GM23338 (cell line): ENCODE data around the gene RNF223. TPM values are rescaled to one million over a fixed set of nuclear protein-coding genes. Genes with fewer than 3 reads are reported as not detected.

ENCODE experiments used
- ATAC-seq: fragments of 200-7000 bp; cut with Tn5 transposase; 3 replicates; pipeline ENCODE4 v1.9.1; 2020
- DNase-seq: peaks from one replicate; pipeline ENCODE4 v3.0.0-alpha.2; 2015; ENCODE audit warnings: low spot score
- H2AFZ ChIP-seq: fragments of 200-600 bp; sonication (generic); 2 replicates; pipeline ENCODE4 v1.8.0; 2016; ENCODE audit warnings: antibody characterized with exemption, mild to moderate bottlenecking, moderate library complexity
- H3F3A ChIP-seq: fragments of 200-600 bp; sonication (generic); replicated peaks from 2 replicates; pipeline ENCODE4 v1.8.0; 2017; ENCODE audit warnings: antibody characterized with exemption, mixed run types, low read depth
- H3K27ac ChIP-seq: fragments of 200-600 bp; sonication (generic); 2 replicates; pipeline ENCODE4 v1.6.1; 2016; ENCODE audit warnings: low read depth
- H3K27me3 ChIP-seq: fragments of 200-600 bp; sonication (generic); 2 replicates; pipeline ENCODE4 v1.8.0; 2016; ENCODE audit warnings: mild to moderate bottlenecking, mixed run types, moderate library complexity; ENCODE audit not compliant: insufficient read depth
- H3K36me3 ChIP-seq: fragments of 200-600 bp; sonication (generic); 2 replicates; pipeline ENCODE4 v1.8.0; 2016; ENCODE audit warnings: mild to moderate bottlenecking; ENCODE audit not compliant: insufficient read depth
- H3K4me1 ChIP-seq: fragments of 200-600 bp; sonication (generic); 2 replicates; pipeline ENCODE4 v1.8.0; 2016; ENCODE audit warnings: mild to moderate bottlenecking, moderate library complexity; ENCODE audit not compliant: insufficient read depth
- H3K4me2 ChIP-seq: fragments of 200-600 bp; sonication (generic); 2 replicates; pipeline ENCODE4 v1.7.1; 2017; ENCODE audit warnings: mixed run types
- H3K4me3 ChIP-seq: fragments of 200-600 bp; sonication (generic); 2 replicates; pipeline ENCODE4 v1.6.1; 2016; ENCODE audit warnings: mixed run types
- H3K79me2 ChIP-seq: fragments of 200-600 bp; sonication (generic); replicated peaks from 2 replicates; pipeline ENCODE4 v1.8.0; 2017; ENCODE audit warnings: mild to moderate bottlenecking; ENCODE audit not compliant: insufficient read depth
- H3K9me2 ChIP-seq: fragments of 200-600 bp; sonication (generic); 2 replicates; pipeline ENCODE4 v1.8.0; 2017; ENCODE audit not compliant: insufficient read depth
- H4K20me1 ChIP-seq: fragments of 200-600 bp; sonication (generic); replicated peaks from 2 replicates; pipeline ENCODE4 v1.8.0; 2017; ENCODE audit warnings: mild to moderate bottlenecking; ENCODE audit not compliant: insufficient read depth
- H3K27ac Mint-ChIP-seq: 2 replicates; pipeline ENCODE4 v1.8.0; 2020; ENCODE audit warnings: inconsistent platforms, mild to moderate bottlenecking, moderate library complexity, mixed read lengths
- H3K27me3 Mint-ChIP-seq: 3 replicates; pipeline ENCODE4 v1.8.0; 2022; ENCODE audit warnings: low read depth, mild to moderate bottlenecking, moderate library complexity, mixed read lengths, inconsistent platforms; ENCODE audit not compliant: insufficient read depth, poor library complexity
- H3K36me3 Mint-ChIP-seq: 3 replicates; pipeline ENCODE4 v1.8.0; 2021; ENCODE audit warnings: low read depth, mild to moderate bottlenecking, inconsistent platforms, moderate library complexity, mixed read lengths
- H3K4me1 Mint-ChIP-seq: 3 replicates; pipeline ENCODE4 v1.8.0; 2020; ENCODE audit warnings: mild to moderate bottlenecking, inconsistent platforms, mixed read lengths
- H3K4me3 Mint-ChIP-seq: 3 replicates; pipeline ENCODE4 v1.8.0; 2021; ENCODE audit warnings: moderate library complexity, mild to moderate bottlenecking, inconsistent platforms, mixed read lengths
- H3K9me3 Mint-ChIP-seq: 3 replicates; pipeline ENCODE4 v1.8.0; 2020; ENCODE audit warnings: moderate library complexity, mild to moderate bottlenecking, inconsistent platforms, mixed read lengths
- CREB1 ChIP-seq: fragments of 250-450 bp; sonication (Bioruptor Pico); IDR thresholded peaks from 2 replicates; pipeline ENCODE4 v1.5.0; 2020; ENCODE audit warnings: low read depth, mild to moderate bottlenecking, moderate library complexity
- EZH2 ChIP-seq: fragments of 200-600 bp; sonication (generic); IDR thresholded peaks from one replicate; pipeline ENCODE4 v1.8.0; 2017; ENCODE audit warnings: antibody characterized with exemption, mild to moderate bottlenecking, low read depth; ENCODE audit not compliant: unreplicated experiment
- EZH2phosphoT487 ChIP-seq: fragments of 200-600 bp; sonication (generic); IDR thresholded peaks from one replicate; pipeline ENCODE4 v1.8.1; 2018; ENCODE audit warnings: antibody characterized with exemption; ENCODE audit not compliant: unreplicated experiment
- JUNB ChIP-seq: IDR thresholded peaks from one replicate; pipeline ENCODE4 v1.6.1; 2016; ENCODE audit warnings: antibody characterized with exemption; ENCODE audit not compliant: unreplicated experiment
- NANOG ChIP-seq: IDR thresholded peaks from 2 replicates; pipeline ENCODE4 v1.6.1; 2016; ENCODE audit warnings: antibody characterized with exemption, borderline replicate concordance
- POLR2AphosphoS5 ChIP-seq: IDR thresholded peaks from 2 replicates; pipeline ENCODE4 v1.6.1; 2016; ENCODE audit warnings: antibody characterized with exemption, low read depth
- STAT1 ChIP-seq: IDR thresholded peaks from one replicate; pipeline ENCODE4 v1.6.1; 2016; ENCODE audit warnings: antibody characterized with exemption; ENCODE audit not compliant: unreplicated experiment
- ZNF114 ChIP-seq: fragments of 250-450 bp; sonication (Bioruptor Pico); IDR thresholded peaks from 2 replicates; pipeline ENCODE4 v1.5.0; 2020; ENCODE audit warnings: mild to moderate bottlenecking, moderate library complexity
- ZNF331 ChIP-seq: fragments of 250-450 bp; sonication (Bioruptor Pico); IDR thresholded peaks from 2 replicates; pipeline ENCODE4 v1.5.0; 2020; ENCODE audit warnings: low read depth, mild to moderate bottlenecking, moderate library complexity
- polyA plus RNA-seq: library from polyadenylated mRNA; unstranded; fragments of >200 nt; fragmentation: Nextera tagmentation; extraction: Ambion mirVana; gene quantifications from 2 replicates; pipeline ENCODE4 v1.2.1, GENCODE V29; 2016
- total RNA-seq: library from RNA; depleted of rRNA; stranded (reverse); fragments of >200 nt; shearing (Covaris generic); gene quantifications from 2 replicates; pipeline ENCODE4 v1.2.3, GENCODE V29; 2014
- TF ChIP-seq, protein P1 (sequence below): IDR thresholded peaks from one replicate; pipeline ENCODE4 v1.6.1; 2018; ENCODE audit warnings: antibody characterized with exemption; ENCODE audit not compliant: unreplicated experiment
- TF ChIP-seq, protein P2 (sequence below), 2 experiments: fragments of 200-600 bp in 1 of 2; sonication (generic) in 1 of 2; conservative IDR thresholded peaks; 2 replicates each; pipeline versions ENCODE4 v1.5.1 to v1.6.1; 2016 to 2017; ENCODE audit warnings: antibody characterized with exemption in 2 of 2, low read depth in 2 of 2, mild to moderate bottlenecking in 2 of 2, moderate library complexity in 1 of 2
- TF ChIP-seq, protein P3 (sequence below): fragments of 250-450 bp; sonication (Bioruptor Pico); IDR thresholded peaks from 2 replicates; pipeline ENCODE4 v1.5.0; 2020; ENCODE audit warnings: mild to moderate bottlenecking, moderate library complexity
- TF ChIP-seq, protein P4 (sequence below): IDR thresholded peaks from 2 replicates; pipeline ENCODE4 v1.6.1; 2016; ENCODE audit warnings: antibody characterized with exemption

The RNF223 gene
- total and polyA plus RNA-seq, 2 experiments from 2014 or later: not detected

DNA sequence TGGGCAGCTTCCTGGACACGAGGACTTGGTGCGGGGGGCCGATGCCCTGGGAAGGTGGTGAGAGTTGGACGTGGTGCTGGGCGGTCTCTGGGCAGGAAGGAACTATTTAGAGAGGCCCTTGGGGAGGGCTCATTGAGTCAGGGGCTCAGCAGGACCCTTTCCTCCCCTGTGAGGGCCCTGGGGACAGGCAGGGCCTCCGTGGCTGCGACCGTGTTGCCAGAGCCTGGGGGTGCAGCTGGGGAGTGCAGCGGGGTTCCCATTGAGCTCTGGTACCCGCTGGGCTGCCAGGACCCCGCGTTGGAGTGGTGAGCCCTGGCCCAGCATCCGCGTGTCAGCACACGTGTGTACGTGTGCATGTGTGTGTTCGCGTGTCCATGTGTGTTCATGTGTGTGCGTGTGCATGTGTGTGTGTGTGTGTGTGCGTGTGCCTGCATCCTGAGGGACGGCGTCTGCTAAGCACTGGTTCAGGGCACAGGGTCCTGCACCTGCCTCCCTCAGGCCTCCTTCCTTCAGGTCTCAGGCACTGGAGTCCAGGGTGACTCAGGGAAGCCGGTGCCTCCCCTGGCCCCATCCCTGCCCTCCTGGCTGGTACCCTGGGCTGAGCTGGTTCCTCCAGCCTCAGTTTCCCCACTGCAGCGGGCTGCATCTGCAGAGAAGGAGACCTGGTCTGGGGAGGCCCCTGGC, 10.7 kb downstream of the RNF223 start:
- Mint-ChIP-seq H3K36me3 (no peaks in the 10 kb centered on the region), H3K27ac (no peak overlapping the region), H3K4me3 (no peak overlapping the region), H3K4me1 (peaks cover under 1% of the 10 kb centered on the region; the same call in 1 of the 3 replicates), H3K27me3 (peaks cover 41% of the 10 kb centered on the region), H3K9me3 (no peaks in the 10 kb centered on the region)
- H3K27me3 ChIP-seq: peaks cover 45% of the 10 kb centered on the region
- no peaks in the 10 kb centered on the region for H3K79me2 ChIP-seq
- no peak overlapping the region for H3K4me3 ChIP-seq
- no peak overlapping the region for H3K27ac ChIP-seq
- H3K4me1 ChIP-seq: peaks cover 11% of the 10 kb centered on the region; the same call in 1 of the 2 replicates
- no peak for DNase-seq
- H2AFZ ChIP-seq: no peak overlapping the region
- no peaks in the 10 kb centered on the region for H3K9me2 ChIP-seq
- no peaks in the 10 kb centered on the region for H3K36me3 ChIP-seq
- no peaks in the 10 kb centered on the region; the same call in 1 of the 2 replicates for H4K20me1 ChIP-seq
- H3K4me2 ChIP-seq: no peak overlapping the region
- no peak for ATAC-seq
- 0 out of 2 replicates have a peak, but pooled peaks cover 5% of the 10 kb centered on the region for H3F3A ChIP-seq
- TF ChIP-seq, protein P1, sequence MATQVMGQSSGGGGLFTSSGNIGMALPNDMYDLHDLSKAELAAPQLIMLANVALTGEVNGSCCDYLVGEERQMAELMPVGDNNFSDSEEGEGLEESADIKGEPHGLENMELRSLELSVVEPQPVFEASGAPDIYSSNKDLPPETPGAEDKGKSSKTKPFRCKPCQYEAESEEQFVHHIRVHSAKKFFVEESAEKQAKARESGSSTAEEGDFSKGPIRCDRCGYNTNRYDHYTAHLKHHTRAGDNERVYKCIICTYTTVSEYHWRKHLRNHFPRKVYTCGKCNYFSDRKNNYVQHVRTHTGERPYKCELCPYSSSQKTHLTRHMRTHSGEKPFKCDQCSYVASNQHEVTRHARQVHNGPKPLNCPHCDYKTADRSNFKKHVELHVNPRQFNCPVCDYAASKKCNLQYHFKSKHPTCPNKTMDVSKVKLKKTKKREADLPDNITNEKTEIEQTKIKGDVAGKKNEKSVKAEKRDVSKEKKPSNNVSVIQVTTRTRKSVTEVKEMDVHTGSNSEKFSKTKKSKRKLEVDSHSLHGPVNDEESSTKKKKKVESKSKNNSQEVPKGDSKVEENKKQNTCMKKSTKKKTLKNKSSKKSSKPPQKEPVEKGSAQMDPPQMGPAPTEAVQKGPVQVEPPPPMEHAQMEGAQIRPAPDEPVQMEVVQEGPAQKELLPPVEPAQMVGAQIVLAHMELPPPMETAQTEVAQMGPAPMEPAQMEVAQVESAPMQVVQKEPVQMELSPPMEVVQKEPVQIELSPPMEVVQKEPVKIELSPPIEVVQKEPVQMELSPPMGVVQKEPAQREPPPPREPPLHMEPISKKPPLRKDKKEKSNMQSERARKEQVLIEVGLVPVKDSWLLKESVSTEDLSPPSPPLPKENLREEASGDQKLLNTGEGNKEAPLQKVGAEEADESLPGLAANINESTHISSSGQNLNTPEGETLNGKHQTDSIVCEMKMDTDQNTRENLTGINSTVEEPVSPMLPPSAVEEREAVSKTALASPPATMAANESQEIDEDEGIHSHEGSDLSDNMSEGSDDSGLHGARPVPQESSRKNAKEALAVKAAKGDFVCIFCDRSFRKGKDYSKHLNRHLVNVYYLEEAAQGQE: no peak
- TF ChIP-seq JUNB (no peak), NANOG (no peak), POLR2AphosphoS5 (no peak), CREB1 (CRISPR knock-in tag) (no peak), STAT1 (no peak), ZNF331 (CRISPR knock-in tag) (no peak), ZNF114 (no peak), EZH2 (no peak), EZH2phosphoT487 (no peak)
- TF ChIP-seq, protein P2, sequence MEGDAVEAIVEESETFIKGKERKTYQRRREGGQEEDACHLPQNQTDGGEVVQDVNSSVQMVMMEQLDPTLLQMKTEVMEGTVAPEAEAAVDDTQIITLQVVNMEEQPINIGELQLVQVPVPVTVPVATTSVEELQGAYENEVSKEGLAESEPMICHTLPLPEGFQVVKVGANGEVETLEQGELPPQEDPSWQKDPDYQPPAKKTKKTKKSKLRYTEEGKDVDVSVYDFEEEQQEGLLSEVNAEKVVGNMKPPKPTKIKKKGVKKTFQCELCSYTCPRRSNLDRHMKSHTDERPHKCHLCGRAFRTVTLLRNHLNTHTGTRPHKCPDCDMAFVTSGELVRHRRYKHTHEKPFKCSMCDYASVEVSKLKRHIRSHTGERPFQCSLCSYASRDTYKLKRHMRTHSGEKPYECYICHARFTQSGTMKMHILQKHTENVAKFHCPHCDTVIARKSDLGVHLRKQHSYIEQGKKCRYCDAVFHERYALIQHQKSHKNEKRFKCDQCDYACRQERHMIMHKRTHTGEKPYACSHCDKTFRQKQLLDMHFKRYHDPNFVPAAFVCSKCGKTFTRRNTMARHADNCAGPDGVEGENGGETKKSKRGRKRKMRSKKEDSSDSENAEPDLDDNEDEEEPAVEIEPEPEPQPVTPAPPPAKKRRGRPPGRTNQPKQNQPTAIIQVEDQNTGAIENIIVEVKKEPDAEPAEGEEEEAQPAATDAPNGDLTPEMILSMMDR (conservative IDR thresholded peaks at IDR 0.05; ENCODE audit: low read depth in 2 of 2): no peak
- TF ChIP-seq, protein P3, sequence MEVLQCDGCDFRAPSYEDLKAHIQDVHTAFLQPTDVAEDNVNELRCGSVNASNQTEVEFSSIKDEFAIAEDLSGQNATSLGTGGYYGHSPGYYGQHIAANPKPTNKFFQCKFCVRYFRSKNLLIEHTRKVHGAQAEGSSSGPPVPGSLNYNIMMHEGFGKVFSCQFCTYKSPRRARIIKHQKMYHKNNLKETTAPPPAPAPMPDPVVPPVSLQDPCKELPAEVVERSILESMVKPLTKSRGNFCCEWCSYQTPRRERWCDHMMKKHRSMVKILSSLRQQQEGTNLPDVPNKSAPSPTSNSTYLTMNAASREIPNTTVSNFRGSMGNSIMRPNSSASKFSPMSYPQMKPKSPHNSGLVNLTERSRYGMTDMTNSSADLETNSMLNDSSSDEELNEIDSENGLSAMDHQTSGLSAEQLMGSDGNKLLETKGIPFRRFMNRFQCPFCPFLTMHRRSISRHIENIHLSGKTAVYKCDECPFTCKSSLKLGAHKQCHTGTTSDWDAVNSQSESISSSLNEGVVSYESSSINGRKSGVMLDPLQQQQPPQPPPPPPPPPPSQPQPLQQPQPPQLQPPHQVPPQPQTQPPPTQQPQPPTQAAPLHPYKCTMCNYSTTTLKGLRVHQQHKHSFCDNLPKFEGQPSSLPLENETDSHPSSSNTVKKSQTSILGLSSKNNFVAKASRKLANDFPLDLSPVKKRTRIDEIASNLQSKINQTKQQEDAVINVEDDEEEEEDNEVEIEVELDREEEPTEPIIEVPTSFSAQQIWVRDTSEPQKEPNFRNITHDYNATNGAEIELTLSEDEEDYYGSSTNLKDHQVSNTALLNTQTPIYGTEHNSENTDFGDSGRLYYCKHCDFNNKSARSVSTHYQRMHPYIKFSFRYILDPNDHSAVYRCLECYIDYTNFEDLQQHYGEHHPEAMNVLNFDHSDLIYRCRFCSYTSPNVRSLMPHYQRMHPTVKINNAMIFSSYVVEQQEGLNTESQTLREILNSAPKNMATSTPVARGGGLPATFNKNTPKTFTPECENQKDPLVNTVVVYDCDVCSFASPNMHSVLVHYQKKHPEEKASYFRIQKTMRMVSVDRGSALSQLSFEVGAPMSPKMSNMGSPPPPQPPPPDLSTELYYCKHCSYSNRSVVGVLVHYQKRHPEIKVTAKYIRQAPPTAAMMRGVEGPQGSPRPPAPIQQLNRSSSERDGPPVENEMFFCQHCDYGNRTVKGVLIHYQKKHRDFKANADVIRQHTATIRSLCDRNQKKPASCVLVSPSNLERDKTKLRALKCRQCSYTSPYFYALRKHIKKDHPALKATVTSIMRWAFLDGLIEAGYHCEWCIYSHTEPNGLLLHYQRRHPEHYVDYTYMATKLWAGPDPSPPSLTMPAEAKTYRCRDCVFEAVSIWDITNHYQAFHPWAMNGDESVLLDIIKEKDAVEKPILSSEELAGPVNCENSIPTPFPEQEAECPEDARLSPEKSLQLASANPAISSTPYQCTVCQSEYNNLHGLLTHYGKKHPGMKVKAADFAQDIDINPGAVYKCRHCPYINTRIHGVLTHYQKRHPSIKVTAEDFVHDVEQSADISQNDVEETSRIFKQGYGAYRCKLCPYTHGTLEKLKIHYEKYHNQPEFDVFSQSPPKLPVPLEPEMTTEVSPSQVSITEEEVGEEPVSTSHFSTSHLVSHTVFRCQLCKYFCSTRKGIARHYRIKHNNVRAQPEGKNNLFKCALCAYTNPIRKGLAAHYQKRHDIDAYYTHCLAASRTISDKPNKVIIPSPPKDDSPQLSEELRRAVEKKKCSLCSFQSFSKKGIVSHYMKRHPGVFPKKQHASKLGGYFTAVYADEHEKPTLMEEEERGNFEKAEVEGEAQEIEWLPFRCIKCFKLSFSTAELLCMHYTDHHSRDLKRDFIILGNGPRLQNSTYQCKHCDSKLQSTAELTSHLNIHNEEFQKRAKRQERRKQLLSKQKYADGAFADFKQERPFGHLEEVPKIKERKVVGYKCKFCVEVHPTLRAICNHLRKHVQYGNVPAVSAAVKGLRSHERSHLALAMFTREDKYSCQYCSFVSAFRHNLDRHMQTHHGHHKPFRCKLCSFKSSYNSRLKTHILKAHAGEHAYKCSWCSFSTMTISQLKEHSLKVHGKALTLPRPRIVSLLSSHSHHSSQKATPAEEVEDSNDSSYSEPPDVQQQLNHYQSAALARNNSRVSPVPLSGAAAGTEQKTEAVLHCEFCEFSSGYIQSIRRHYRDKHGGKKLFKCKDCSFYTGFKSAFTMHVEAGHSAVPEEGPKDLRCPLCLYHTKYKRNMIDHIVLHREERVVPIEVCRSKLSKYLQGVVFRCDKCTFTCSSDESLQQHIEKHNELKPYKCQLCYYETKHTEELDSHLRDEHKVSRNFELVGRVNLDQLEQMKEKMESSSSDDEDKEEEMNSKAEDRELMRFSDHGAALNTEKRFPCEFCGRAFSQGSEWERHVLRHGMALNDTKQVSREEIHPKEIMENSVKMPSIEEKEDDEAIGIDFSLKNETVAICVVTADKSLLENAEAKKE (CRISPR knock-in tag): no peak
- TF ChIP-seq, protein P4, sequence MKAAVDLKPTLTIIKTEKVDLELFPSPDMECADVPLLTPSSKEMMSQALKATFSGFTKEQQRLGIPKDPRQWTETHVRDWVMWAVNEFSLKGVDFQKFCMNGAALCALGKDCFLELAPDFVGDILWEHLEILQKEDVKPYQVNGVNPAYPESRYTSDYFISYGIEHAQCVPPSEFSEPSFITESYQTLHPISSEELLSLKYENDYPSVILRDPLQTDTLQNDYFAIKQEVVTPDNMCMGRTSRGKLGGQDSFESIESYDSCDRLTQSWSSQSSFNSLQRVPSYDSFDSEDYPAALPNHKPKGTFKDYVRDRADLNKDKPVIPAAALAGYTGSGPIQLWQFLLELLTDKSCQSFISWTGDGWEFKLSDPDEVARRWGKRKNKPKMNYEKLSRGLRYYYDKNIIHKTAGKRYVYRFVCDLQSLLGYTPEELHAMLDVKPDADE: no peak
